Kidney tubule cell (primary cell): ENCODE data around the gene SYNJ2BP.
"Not testable (repeated sequence)": the region's sequence is repeated elsewhere in the genome, so short reads cannot be mapped to it uniquely, and the experiment has no call there.

Experiments used
- DNase-seq: peaks from one replicate; pipeline ENCODE4 v3.0.0-alpha.2; 2018; ENCODE audit warnings: low spot score

SYNJ2BP gene, protein sequence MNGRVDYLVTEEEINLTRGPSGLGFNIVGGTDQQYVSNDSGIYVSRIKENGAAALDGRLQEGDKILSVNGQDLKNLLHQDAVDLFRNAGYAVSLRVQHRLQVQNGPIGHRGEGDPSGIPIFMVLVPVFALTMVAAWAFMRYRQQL

DNA sequence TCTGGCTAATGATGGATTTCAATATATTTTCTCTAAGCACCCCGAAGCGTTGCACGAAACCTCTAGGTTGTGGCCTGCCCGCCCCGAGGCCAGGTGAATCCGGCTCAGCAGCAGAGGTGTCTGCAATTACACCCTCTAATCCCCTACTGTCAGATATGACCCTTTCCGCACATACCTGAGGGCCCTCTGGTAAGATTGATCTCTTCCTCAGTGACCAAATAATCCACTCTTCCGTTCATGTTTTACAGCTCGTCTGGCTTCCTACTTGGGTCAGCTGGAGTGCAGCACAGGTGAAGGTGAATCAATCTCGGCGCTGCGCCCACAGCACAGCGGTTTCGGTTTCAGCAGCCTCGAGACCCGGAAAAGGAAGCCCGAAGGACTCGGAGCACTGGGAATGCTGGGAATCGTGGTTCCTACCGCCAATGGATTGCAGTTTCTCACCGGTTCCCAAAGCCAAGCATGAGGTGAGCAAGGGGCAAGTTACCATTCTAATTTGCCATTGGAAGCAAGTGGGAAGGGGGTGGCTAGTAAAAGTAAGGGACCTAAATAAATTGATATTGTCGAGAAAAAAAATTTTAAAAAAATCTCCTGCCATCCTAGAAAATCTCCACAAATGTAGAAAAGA lies at the start of gene SYNJ2BP:
Gene SYNJ2BP, minus strand, starts transcription at position 366 of the 625 bp plus-strand sequence. Its CDS starts 127 bp downstream, at position 239.
- peak; percentile 88 for DNase-seq

DNA sequence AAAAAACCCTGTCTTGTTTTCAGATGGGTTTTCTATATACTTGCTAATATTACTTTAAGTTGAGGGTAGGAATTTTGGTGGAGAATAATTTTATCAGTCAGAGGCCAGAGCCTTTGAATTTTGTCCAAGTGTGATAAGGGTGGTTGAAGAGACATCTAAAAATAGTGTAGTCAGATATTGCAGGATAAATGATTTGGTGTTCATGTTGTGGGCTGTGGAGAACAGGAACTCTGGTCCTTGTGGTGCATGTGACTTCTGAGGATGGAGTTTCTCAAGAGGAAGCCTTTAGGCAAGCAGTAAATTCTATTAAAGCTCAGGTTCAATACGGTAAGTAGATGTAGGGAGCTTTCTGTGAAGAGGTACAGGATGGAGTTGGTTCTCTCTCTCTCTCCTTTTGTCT lies 37.8 kb upstream of the SYNJ2BP start:
- no peak for DNase-seq

DNA sequence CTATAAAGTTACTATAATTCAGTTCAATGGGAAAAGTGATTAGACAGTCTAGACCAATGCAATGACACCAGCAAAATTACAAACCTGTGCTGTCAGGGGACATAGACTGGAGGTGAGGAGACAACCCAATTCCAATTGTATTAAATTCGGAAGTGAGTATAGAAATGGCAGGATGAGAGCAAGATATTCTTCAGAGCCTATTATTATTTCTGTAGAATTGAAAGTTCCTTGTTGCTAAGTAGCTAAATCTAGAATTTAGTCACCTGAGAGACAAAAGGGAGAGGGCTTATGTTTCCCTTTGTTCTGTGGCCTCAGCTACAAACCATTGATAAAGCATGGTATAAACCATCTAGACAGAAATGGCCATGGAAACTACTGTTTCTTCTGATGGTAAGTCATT lies 35.0 kb upstream of the SYNJ2BP start, which contains the start of gene ADAM21:
Gene ADAM21, plus strand, starts transcription at position 301 of the 400 bp plus-strand sequence. CDS start 5,326 bp downstream, outside the sequence.
- no peak for DNase-seq

DNA sequence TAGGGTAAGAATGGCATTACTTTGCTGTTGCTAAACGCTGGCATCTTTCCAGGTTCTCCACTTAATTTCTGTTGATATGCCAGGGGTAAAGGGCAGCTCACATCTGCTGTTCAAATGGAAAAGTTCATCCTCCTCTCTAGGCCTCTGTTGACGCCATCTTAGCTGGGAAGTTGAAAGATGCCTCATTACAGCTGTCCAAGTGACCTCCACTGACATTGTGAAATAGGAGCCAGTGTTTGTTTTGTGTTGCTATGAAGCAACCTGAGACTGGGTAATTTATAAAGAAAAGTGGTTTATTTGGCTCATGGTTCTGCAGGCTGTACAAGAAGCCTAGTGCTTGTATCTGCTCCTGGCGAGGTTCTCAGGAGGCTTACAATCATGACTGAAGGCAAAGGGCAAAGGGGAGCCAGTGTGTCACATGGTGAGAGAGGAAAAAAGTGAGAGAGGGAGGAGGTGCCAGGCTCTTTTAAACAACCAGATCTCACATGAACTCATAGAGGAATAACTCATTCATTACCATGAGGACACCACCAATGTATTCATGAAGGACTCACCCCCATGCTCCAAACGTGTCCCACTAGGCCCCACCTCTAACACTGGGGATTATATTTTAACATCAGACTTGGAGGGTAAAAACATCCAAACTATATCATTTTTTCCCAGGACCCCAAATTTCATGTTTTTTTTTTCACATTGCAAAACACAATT lies 31.9 kb upstream of the SYNJ2BP start:
- peak; percentile 1 for DNase-seq

DNA sequence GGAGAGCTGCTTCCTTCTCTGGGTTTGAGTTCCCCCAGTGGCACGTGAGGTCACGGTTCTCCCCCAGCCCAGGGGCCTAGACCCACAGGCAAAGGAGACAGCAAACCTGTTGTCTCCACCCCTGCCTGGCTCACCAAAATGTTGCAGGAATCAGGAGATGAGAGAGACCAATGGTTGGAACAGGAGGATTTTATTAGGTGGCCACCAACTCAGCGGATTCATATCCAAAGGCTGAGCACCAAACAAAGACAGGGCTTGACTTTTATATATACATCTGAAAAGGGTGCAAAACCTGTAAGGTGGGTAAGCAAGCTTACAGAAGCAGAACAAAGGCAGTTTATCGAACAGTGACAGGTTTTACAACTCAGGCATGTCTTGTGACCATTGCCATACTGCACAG lies 25.9 kb upstream of the SYNJ2BP start:
- DNase-seq: no peak

DNA sequence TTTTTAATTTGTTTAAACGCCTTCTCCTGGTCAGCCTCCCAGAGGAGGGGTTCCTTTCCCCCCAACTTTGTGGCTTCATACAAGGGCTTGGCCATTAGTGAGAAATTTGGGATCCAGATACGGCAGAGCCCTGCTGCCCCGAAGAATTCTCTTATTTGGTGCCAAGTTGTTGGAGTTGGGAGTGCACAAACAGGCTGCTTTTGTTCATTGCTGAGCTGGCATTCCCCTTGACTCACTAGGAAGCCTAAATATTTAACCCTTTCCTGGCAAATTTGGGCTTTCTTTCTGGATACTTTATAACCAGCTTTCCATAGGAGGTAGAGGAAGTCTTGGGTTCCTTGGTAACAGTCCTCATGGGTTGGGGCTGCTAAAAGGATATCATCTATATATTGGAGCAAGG lies 24.8 kb upstream of the SYNJ2BP start:
- no peak for DNase-seq

DNA sequence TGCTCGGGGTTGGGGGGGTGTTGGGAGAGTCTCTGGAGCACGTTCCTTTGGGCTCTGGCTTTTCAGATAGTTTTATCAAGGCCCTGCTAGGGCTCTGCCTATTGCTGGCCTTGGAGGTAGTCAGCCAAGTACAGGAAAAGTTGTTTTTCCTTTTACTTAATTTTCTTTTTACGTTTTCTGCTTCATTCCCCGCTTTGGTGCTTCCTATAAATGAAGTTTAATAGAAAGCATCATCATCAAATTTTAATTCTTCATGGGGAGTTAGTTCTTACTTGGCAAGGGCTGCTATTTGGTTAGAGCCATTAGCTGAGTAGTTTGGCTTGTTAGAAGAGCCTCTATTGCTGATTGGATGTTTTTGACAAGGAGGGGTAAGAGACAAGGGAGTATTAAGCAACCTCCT lies 20.0 kb upstream of the SYNJ2BP start:
- DNase-seq: no peak

DNA sequence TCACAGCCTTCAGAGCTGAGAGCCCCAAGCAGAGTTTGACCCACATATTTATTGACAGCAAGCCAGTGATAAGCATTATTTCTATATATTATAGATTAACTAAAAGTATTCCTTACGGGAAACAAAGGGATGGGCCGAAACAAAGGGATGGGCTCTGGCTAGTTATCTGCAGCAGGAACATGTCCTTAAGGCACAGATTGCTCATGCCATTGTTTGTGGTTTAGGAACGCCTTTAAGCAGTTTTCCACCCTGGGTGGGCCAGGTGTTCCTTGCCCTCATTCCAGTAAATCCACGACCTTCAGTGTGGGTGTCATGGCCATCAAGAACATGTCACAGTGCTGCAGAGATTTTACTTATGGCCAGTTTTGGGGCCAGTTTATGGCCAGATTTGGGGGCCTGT lies 9.7 kb upstream of the SYNJ2BP start:
- DNase-seq: not testable (repeated sequence)

DNA sequence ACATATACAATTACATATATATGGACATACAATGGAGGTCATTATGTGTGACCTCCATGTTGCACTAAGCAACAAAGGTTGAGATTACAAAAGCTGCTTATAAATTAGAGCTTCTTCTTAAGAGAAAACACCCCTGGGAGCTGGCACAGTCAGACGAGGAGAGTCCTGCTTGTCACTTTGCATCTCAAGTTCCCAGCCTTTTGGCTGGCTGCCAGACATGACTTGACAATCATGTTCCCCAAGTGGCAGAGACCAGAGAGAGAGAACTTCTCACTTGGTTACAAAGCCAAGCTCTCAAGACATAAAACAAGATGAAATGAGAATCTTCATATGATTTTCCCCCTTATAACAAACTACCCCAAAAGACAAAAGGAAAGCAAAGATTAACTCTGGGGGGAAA lies 8.5 kb upstream of the SYNJ2BP start:
- peak; percentile 3 for DNase-seq

DNA sequence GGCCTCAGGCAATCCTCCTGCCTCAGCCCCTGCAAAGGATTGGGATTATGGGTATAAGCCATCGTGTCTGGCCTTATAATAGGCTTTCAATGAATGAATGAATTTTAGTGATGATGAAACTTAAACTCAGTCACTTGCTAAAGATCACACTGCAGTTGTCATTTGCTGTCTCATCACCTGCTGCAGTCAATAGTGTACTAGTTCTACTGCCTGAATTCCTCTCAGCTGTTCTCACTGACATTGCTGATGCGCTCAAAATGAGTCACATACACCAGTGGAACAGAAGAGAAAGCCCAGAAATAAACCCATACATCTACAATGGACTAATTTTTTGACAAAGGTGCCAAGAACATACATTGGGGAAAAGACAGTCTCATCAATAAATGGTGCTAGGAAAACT lies 5.6 kb upstream of the SYNJ2BP start:
- peak; percentile 27 for DNase-seq

DNA sequence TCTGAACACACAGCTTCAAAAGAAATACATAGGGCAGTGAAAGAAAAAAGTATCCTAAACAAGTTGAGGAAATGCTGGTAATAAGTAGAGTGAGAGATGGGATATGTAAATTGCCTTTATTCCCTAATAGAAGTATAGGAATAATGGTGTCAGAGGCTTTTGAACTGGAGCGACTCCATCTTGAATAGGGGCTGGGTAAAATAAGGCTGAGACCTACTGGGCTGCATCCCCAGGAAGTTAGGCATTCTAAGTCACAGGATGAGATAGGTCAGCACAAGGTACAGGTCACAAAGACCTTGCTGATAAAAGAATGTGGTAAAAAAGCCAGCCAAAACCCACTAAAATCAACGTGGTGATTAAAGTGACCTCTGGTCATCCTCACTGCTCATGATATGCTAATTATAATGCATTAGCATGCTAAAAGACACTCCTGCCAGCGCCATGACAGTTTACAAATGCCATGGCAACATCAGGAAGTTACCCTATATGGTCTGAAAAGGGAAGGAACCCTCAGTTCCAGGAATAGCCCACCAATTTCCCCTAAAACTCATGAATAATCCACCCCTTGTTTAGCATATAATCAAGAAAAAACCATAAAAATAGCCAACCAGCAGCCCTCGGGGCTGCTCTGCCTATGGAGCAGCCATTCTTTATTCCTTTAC lies 2.5 kb upstream of the SYNJ2BP start:
- not testable (repeated sequence) for DNase-seq

DNA sequence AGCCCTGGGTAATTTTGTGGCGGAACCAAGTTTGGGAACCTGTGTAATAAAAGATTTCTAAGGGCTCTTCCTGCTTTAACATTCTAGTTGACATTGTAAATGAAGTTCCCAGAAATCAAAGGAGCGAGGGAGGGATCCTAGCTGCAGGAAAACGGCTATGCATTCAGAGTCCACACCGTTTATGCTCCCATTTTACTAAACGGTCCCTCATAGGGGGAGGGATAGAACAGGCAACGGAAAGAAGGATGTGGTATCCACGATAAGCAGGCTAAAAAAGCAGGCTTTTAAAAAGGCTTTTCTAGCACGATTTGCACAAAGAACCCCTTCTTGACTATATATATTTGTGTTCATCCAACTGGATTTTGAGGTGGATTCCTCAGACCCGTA lies 559 bp downstream of the SYNJ2BP start:
- DNase-seq: peak; percentile 28

DNA sequence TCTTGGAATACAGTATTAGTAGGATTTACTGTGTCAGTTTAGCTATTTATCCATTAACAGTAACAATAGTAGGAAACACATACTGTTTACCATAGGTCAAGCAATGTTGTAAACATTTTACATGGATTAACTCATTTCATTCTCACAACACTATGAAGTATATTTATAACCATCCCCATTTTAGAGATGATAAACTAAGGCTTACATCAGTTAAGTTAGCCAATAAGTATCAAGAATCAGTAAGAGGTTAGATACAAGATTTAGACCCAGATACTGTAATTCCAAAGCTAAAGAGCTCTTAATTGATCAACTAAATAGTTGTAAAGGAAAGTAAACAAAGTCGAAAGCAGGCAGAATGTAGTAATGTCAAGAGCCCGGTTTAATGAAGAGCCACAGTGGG lies 1.1 kb downstream of the SYNJ2BP start:
- DNase-seq: peak; percentile 2

DNA sequence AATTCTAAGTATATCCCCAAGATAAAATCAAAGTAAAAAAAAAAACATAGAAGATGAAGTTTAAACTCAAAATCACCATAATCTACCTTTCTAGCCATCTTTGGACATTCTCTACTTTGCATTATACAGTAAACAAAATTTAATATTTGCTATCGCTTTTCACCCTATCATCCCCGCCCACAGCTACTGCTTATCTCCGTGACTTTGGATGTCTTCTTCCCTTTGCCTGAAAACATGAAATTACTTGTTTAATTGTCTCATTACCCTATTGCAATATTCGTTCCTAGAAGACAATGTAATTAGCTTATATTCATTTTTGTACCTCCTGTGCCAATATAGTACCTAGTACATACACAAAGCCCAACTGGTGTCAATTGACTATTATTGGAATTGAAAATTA lies 9.3 kb downstream of the SYNJ2BP start:
- DNase-seq: no peak

DNA sequence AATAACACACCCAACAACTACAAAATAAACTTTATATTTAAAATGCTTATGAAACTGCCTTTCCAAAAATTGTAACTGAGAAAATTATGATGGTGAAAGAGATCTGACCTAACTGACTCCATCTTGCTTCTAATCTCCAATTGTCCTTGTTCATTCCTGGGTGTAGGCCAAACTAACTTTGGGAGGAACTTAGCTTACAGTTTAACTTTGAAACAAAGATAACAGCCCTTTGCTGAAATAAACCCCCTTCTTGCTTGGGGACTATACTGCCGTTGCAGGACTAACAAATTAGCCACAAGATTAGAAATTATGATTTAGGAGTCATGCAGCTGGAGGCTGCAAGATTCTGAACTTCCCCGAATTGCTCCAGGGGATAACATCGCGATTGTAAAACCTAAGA lies 10.7 kb downstream of the SYNJ2BP start:
- not testable (repeated sequence) for DNase-seq

DNA sequence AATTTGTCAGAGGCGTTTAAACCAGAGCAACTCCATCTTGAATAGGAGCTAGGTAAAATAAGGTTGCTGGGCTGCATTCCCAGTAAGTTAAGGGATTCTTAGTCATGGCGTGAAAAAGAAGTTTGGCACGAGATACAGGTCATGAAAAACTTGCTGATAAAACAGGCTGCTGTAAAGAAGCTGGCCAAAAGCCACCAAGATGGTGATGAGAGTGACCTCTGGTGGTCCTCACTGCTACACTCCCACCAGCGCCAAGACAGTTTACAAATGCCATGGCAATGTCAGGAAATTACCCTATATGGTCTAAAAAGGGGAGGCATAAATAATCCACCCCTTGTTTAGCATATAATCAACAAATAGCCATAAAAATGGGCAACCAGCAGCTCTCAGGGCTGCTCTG lies 13.6 kb downstream of the SYNJ2BP start:
- peak; percentile 45 for DNase-seq

DNA sequence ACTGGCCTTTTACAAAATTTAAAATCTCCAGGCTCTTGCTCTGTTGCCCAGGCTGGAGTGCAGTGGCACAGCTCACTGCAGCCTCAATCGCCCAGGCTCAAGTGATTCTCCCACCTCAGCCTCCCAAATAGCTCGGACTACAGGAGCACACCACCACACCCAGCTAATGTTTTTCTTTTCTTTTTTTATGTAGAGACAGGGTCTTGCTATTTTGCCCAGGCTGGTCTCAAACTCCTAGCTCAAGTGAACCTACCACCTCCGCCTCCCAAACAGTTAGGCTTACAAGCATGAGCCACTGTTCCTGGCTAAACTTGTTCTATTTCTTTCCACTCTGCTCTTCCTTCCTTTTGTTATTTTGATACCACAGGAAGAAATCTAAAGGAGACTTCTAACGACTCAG lies 15.2 kb downstream of the SYNJ2BP start:
- DNase-seq: no peak

DNA sequence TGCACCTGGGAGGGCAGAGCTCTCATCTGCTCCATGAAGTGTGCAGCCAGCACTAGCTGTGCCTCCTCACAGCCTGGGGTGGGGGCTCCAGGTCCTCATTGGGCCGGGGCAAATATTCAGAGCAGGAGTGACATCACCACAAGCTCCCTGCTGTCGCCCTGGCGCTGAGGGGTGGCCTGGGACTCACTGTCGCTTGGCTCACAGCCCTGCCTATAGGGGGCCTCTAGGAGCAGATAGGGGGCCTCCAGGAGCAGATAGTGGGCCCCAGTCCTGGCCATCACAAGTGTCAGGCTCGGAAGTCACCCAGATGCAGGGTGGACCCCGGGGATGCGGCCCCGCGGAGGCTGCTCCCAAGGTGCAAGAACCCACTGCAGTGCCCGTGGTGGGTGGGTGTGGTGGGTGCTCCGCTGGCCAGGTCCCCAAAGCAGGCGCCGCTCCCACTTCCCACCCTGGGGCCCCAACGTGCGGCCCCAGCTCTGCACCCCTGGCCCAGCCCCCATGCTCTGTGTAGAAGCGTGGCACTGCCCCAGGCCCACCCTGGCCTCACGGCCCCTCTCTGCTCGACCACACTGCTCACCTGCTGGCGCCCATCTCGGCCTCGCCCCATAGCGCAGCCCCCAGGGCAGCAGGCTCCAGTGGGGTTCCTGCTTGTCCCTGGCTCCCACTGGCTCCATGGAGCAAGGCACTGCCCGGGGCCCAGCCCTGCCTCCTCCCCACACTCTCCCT lies 18.0 kb downstream of the SYNJ2BP start:
- no peak for DNase-seq

DNA sequence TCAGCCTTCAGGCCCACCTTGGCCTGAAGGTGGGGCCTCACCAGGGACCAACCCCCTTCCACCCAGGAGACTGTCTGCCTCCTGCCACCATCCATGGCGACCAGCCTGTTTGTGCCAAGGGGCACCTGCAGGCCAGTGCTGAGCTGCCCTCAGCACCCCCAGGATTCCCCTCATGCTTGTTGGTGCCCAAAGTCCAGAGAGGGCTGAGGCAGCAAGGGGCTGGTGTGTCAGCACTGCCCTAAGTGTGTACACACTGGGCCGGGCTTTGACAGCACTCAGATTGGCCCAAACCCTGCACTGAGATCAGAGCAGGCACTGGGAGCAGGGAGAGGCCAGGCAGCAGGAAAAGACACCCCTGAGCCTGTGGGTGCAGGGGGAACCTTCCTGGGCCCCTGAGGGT lies 18.6 kb downstream of the SYNJ2BP start:
- no peak for DNase-seq

DNA sequence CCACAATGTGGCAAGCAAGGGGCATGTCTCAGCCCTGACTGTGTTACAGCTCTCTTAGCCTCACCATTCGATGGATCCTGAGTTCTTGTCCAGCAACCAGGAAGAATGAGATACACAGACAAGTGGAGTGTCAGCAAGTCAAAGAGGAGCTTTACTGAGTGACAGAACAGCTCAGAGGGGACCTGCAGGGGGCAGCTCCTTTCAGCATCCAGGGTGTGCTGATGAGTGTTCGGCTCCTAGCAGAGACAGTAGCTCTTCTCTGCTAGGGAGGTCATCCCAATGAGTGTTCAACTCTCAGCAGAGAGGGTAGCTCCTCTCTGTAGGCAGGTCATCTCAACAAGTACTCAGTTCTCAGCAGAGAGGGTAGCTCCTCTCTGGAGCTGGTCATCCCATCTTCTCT lies 19.1 kb downstream of the SYNJ2BP start:
- DNase-seq: no peak

DNA sequence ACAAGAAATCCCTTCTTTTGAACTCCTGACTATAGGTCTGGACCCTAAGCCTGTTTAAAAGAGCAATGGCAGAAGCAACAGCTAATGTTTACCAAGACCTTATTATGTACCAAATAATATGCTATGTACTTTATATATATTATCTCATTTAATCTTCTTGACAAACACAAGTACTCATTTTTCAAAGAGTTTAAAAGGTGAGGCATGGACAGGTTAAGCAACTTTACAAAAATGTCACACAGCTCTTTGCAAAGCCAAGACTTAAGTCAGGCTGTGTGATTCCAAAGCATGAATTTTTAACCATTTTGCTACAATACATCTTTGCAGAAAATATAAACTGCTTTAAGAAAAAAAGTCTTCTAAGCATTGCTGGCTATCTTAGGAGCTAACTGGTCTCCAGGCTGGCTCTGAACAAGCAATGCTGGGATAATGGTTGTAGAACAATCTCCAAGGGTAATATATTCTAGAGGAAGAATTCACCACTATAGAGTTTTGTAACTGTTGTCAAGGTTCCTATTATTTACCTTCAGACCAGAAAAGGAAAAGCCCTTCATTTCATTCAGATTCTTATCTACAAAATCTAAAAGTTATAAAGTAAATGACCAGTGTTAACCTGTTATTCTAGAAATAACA lies 22.1 kb downstream of the SYNJ2BP start:
- DNase-seq: no peak

DNA sequence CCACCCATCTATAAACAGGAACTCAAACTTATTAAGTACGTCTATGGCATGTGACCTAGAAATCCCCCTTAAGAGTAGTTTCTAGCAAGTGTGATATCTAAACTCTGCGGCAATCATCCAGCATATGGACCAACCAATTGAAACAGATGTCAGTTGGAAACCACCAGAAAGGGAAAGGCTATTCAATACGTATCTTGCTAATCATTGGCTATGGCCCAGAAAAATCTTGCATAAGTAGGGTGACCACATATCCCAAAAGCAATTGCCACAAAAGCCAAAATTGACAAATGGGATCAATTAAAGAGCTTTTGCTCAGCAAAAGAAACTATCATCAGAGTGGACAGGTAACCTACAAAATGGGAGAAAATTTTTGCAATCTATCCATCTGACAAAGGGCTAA lies 24.2 kb downstream of the SYNJ2BP start:
- no peak for DNase-seq
